BE2C (cell line): Measurements from ENCODE around the gene MAP3K21.
A peak's percentile ranks its signal among the peaks of the same experiment; 100 is the strongest.

ENCODE experiments used
- DNase-seq: peaks from one replicate; pipeline ENCODE4 v3.0.0-alpha.2; 2020
- H3K27me3 ChIP-seq: fragments of 250-450 bp; sonication (Bioruptor Pico); 2 replicates; pipeline ENCODE4 v1.5.1; 2020; ENCODE audit warnings: mild to moderate bottlenecking
- H3K36me3 ChIP-seq: fragments of 250-450 bp; sonication (Bioruptor Pico); 2 replicates; pipeline ENCODE4 v1.5.1; 2020; ENCODE audit warnings: mild to moderate bottlenecking
- H3K4me1 ChIP-seq: fragments of 250-450 bp; sonication (Bioruptor Pico); 2 replicates; pipeline ENCODE4 v1.5.1; 2020
- H3K4me3 ChIP-seq: 2 replicates; pipeline ENCODE4 v1.5.1; 2011; ENCODE audit warnings: low read depth, low read length
- H3K9me3 ChIP-seq: fragments of 250-450 bp; sonication (Bioruptor Pico); 2 replicates; pipeline ENCODE4 v1.5.1; 2020
- TF ChIP-seq, protein P1 (sequence below): IDR thresholded peaks from 2 replicates; pipeline ENCODE4 v1.5.1; 2012; ENCODE audit warnings: mild to moderate bottlenecking, low read depth, low read length

Gene MAP3K21

DNA sequence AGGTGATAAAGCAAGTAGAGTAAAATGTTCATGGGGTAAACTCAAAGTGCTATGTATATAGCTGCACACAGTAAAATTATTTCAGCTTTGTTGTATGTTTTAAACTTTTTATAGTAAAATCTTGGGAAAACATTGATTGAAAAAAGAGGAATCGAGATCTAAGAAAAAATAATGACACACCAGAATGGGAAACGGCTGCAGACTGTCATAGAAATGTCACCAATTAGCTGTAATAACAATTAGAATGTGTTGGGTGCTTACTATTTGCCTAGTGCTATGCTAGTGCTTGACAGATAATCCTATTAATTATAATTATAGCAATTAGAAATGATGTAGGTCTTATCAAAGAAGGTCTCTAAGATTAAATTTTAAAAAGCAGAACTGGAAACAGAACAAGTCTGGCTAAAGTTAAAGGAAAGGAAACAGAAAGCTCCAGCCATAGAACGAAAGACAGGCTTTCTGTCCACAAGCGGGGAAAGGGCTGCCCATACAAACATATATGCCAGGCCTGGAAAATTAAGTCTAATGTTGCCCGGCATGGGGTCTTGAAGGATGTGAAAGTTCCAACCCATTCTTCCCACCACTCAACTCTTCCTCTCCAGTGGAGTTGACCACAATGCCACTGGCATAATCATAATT lies 37.0 kb upstream of the MAP3K21 start:
- Histone ChIP-seq H3K36me3 (no peaks in the 10 kb centered on the region), H3K27me3 (no peaks in the 10 kb centered on the region), H3K4me1 (no peaks in the 10 kb centered on the region), H3K4me3 (no peak overlapping the region), H3K9me3 (no peaks in the 10 kb centered on the region)
- no peak for DNase-seq
- TF ChIP-seq, protein P1, sequence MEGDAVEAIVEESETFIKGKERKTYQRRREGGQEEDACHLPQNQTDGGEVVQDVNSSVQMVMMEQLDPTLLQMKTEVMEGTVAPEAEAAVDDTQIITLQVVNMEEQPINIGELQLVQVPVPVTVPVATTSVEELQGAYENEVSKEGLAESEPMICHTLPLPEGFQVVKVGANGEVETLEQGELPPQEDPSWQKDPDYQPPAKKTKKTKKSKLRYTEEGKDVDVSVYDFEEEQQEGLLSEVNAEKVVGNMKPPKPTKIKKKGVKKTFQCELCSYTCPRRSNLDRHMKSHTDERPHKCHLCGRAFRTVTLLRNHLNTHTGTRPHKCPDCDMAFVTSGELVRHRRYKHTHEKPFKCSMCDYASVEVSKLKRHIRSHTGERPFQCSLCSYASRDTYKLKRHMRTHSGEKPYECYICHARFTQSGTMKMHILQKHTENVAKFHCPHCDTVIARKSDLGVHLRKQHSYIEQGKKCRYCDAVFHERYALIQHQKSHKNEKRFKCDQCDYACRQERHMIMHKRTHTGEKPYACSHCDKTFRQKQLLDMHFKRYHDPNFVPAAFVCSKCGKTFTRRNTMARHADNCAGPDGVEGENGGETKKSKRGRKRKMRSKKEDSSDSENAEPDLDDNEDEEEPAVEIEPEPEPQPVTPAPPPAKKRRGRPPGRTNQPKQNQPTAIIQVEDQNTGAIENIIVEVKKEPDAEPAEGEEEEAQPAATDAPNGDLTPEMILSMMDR, result no peak

DNA sequence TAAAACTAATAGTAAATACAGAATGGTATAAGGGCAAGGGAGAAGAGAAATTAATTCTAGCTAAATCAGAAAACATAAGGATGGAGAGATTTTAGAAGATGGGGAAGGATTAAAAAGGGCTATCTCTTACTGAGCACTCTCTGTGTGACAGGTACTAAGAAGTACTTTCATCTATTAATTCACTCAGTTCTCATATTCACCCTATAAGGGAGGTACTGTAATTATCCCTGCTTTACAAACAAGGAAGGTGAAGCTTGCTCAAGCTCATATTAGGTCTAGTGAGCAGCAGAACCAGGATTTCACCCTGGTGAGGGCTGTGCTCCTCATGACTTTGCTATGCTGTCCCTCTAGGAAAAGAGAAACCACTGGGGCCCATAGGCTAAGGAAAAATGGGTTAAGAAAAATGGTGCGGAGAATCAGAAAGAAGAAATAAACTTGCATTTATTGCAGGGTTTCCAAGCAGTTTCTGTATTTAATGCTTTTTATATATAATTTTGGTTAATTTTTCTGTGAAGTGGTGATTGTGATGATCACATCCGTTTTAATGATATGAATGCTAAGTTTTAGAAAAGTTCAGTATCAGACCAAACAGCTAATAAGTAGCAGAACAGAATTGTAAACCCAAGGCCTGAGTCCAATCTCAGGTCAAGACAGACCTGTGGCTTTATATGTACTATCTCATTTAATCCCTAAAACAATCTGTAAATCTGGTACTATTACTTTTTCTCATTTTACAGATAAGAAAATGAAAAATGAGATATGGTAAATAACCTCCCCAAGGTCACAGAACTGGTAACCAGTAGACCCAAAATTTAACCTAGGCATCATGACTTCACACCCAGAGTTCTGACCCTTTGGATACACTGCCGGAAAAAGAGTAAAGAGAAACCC lies 33.7 kb upstream of the MAP3K21 start:
- Histone ChIP-seq H3K4me3 (no peak overlapping the region), H3K36me3 (no peaks in the 10 kb centered on the region), H3K4me1 (no peaks in the 10 kb centered on the region), H3K27me3 (no peaks in the 10 kb centered on the region; the same call in 1 of the 2 replicates), H3K9me3 (no peaks in the 10 kb centered on the region)
- TF ChIP-seq, protein P1, result no peak
- DNase-seq, result no peak

DNA sequence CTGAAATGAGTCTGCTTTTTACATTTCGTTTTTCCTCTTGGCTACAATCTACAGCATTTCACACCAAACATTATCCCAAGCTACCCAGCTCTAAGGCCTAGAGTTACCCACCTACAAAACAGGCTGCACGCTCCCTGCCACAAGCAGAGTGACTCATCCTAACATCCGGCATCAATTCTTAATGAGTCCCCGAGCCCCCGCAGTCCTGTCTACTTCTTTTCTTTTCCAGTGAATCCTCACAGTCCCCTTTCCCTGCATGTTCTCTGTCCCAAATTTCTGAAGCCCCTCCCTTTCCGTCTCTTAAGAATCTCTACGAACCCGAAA lies 32.6 kb upstream of the MAP3K21 start:
- Histone ChIP-seq H3K9me3 (no peaks in the 10 kb centered on the region), H3K36me3 (no peaks in the 10 kb centered on the region), H3K4me1 (no peaks in the 10 kb centered on the region), H3K4me3 (peak overlapping the region; percentile 84), H3K27me3 (no peaks in the 10 kb centered on the region; the same call in 1 of the 2 replicates)
- DNase-seq, result peak; percentile 44
- TF ChIP-seq, protein P1, result no peak

DNA sequence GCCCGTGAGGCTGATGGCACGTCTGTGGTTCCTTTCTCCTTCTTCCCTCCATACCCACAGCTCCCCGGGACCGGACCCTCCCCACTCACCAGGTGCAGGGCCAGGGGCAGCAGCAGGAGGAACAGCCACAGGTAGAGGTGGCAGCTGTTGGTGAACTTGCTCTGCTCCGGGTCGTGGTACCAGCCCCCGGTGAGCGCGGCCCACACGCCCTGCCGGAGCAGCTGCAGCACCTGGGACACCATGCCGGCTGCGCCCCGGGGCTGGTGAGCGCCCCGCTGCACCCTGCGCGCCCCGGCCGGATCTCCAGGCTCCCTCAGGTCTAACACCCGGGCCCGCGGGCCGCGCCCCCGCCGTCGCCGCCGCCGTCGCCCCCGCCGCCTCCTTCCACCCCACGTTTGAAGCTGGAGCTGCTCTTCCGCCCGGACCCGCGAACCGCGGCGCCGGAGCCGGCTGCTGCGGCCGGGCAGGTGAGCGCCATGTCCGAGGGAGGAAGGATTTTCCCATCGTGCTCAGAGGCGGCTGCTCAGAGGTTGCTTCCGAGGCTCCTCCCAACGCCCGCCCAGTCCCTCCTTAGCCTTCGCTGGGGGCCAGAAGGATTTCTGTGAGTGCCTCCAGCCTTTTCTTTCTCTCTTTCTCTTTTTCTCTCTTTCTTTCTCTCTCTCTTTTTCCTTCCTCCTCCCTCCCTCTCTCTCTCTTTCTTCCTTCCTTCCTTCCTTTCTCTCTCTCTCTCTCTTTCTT lies 32.1 kb upstream of the MAP3K21 start, which contains the start of gene PCNX2:
TSS of gene PCNX2 (minus strand) at position 489 of the 738 bp plus-strand sequence. CDS start at position 242, 247 bp downstream.
- Histone ChIP-seq H3K4me3 (peak within 1 kb of the TSS; percentile 84), H3K27me3 (no peaks in the 10 kb centered on the region; the same call in 1 of the 2 replicates), H3K36me3 (no peaks in the 10 kb centered on the region), H3K9me3 (no peaks in the 10 kb centered on the region), H3K4me1 (no peaks in the 10 kb centered on the region)
- TF ChIP-seq, protein P1, result no peak
- DNase-seq, result peak; percentile 65

DNA sequence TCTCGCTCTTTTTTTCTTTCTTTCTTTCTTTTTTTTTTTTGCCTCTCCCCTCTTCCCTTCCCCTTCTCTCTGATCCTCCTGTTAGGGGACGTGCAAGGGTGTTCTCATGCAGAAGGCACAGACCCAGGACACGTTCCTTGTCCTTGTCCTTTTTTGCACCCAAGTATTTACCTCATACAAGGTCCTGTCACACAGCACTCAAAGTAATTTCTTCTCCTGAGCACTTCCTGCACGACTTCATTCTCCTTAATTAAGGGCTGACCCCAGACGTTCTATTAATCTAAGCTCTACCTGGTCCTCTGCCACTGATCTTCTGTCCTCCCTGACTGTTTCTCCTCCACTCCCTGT lies 31.6 kb upstream of the MAP3K21 start:
- no peaks in the 10 kb centered on the region for H3K4me1 ChIP-seq
- H3K9me3 ChIP-seq, result no peaks in the 10 kb centered on the region
- H3K27me3 ChIP-seq, result no peaks in the 10 kb centered on the region; the same call in 1 of the 2 replicates
- peak overlapping the region; percentile 84 for H3K4me3 ChIP-seq
- H3K36me3 ChIP-seq, result no peaks in the 10 kb centered on the region
- TF ChIP-seq, protein P1, result no peak
- DNase-seq, result no peak
